Glutamatergic neuron (in vitro differentiated cells): ENCODE results near the gene LTBP3. TPM values are rescaled to one million over a fixed set of nuclear protein-coding genes. Genes with fewer than 3 reads are reported as not detected.

Experiments used
- DNase-seq: peaks from one replicate; pipeline ENCODE4 v3.0.0; 2022
- H3K27ac Mint-ChIP-seq: one replicate; pipeline ENCODE4 v1.8.0; 2020; ENCODE audit warnings: mild to moderate bottlenecking, mixed read lengths, inconsistent platforms; ENCODE audit not compliant: unreplicated experiment
- H3K27me3 Mint-ChIP-seq: one replicate; pipeline ENCODE4 v1.8.0; 2020; ENCODE audit warnings: mild to moderate bottlenecking, moderate library complexity, mixed read lengths, inconsistent platforms; ENCODE audit not compliant: unreplicated experiment
- H3K36me3 Mint-ChIP-seq: one replicate; pipeline ENCODE4 v1.8.0; 2020; ENCODE audit warnings: mild to moderate bottlenecking, mixed read lengths, inconsistent platforms; ENCODE audit not compliant: unreplicated experiment
- H3K4me1 Mint-ChIP-seq: one replicate; pipeline ENCODE4 v1.8.0; 2020; ENCODE audit warnings: mild to moderate bottlenecking, low read depth, mixed read lengths, inconsistent platforms; ENCODE audit not compliant: unreplicated experiment
- H3K4me3 Mint-ChIP-seq: one replicate; pipeline ENCODE4 v1.8.0; 2020; ENCODE audit warnings: mild to moderate bottlenecking, mixed read lengths, inconsistent platforms; ENCODE audit not compliant: unreplicated experiment
- H3K9me3 Mint-ChIP-seq: one replicate; pipeline ENCODE4 v1.8.0; 2020; ENCODE audit warnings: mild to moderate bottlenecking, moderate library complexity, mixed read lengths, inconsistent platforms; ENCODE audit not compliant: unreplicated experiment
- CTCF ChIP-seq: fragments of 200-600 bp; sonication (generic); IDR thresholded peaks from one replicate; pipeline ENCODE4 v1.5.0; 2021; ENCODE audit not compliant: partially characterized antibody, unreplicated experiment
- total RNA-seq: library from RNA; stranded (reverse); fragmentation: NEBNext Ultra II Directional; extraction: Animal tissue kit (Norgen Biotek cat#: 25700); gene quantifications from one replicate; pipeline ENCODE4 v1.2.1, GENCODE V29; 2021; ENCODE audit not compliant: unreplicated experiment

The LTBP3 gene
- total RNA-seq, 1 donor from 2014 or later, result 2.5 TPM

GRCh38 chr11:65501472-65502273 is 56.5 kb downstream of the LTBP3 start:
- H3K27me3 Mint-ChIP-seq, result peaks cover 24% of the 10 kb centered on the region
- peaks cover 51% of the 10 kb centered on the region for H3K9me3 Mint-ChIP-seq
- DNase-seq, result no peak
- peaks cover 30% of the 10 kb centered on the region for H3K36me3 Mint-ChIP-seq
- no peak overlapping the region for H3K27ac Mint-ChIP-seq
- H3K4me3 Mint-ChIP-seq, result no peak overlapping the region
- peaks cover 26% of the 10 kb centered on the region for H3K4me1 Mint-ChIP-seq
- no peak for TF ChIP-seq CTCF

GRCh38 chr11:65501186-65501471 is 57.0 kb downstream of the LTBP3 start:
- no peak for DNase-seq
- H3K27me3 Mint-ChIP-seq, result peaks cover 21% of the 10 kb centered on the region
- no peak for TF ChIP-seq CTCF
- H3K36me3 Mint-ChIP-seq, result peaks cover 30% of the 10 kb centered on the region
- peaks cover 50% of the 10 kb centered on the region for H3K9me3 Mint-ChIP-seq
- H3K4me1 Mint-ChIP-seq, result peaks cover 26% of the 10 kb centered on the region
- no peak overlapping the region for H3K4me3 Mint-ChIP-seq
- no peak overlapping the region for H3K27ac Mint-ChIP-seq

- Mint-ChIP-seq H3K4me1 (peaks cover 22% of the 10 kb centered on the region), H3K4me3 (no peak overlapping the region), H3K27ac (no peak overlapping the region), H3K9me3 (peaks cover 49% of the 10 kb centered on the region), H3K27me3 (peaks cover 20% of the 10 kb centered on the region), H3K36me3 (peaks cover 30% of the 10 kb centered on the region)
- DNase-seq, result no peak
- TF ChIP-seq CTCF, result no peak
Observed at GRCh38 chr11:65500387-65501185, 57.6 kb downstream of the LTBP3 start.

GRCh38 chr11:65499713-65500386 is 58.3 kb downstream of the LTBP3 start:
- Mint-ChIP-seq H3K4me1 (peaks cover 18% of the 10 kb centered on the region), H3K27ac (no peak overlapping the region), H3K9me3 (peaks cover 44% of the 10 kb centered on the region), H3K4me3 (no peak overlapping the region), H3K36me3 (peaks cover 28% of the 10 kb centered on the region), H3K27me3 (peaks cover 17% of the 10 kb centered on the region)
- no peak for DNase-seq
- TF ChIP-seq CTCF, result no peak
